ENCODE data around the gene C4B.
"Not testable (repeated sequence)": the region's sequence is repeated elsewhere in the genome, so short reads cannot be mapped to it uniquely, and the experiment has no call there.

The C4B gene

DNA sequence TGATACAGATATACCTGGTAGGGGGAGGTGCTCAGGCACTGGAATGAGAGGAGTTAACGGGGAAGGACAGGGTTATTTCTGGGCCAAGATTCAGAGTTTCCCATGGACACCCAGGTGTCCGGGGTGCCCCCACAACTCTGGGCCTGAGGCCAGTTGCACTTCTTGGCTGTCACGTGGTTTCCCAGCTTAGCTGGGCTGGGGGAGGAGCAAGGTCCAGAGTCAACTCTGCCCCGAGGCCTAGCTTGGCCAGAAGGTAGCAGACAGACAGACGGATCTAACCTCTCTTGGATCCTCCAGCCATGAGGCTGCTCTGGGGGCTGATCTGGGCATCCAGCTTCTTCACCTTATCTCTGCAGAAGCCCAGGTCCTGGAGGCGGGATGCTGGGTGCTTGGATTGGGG, at the start of gene C4B:
TSS of gene C4B (plus strand) at position 249 of the 400 bp plus-strand sequence. CDS start at position 300, 51 bp downstream.
- not testable (repeated sequence) for DNase-seq (ENCODE audit: low spot score)

DNA sequence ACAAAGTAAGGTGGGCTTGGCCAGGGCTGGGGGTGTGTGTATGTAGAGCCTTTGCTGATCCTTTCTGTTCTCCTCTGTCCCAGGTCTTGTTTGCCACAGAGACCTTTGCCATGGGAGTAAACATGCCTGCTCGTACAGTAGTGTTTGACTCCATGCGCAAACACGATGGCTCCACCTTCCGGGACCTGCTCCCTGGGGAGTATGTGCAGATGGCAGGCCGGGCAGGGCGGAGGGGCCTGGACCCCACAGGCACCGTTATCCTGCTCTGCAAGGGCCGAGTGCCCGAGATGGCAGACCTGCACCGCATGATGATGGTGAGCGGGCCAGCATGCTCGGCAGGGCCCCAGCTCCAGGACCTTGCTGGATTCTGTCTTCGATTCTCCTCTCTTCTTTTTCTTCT, 48.9 kb upstream of the C4B start:
- DNase-seq (ENCODE audit: low spot score) = no peak

DNA sequence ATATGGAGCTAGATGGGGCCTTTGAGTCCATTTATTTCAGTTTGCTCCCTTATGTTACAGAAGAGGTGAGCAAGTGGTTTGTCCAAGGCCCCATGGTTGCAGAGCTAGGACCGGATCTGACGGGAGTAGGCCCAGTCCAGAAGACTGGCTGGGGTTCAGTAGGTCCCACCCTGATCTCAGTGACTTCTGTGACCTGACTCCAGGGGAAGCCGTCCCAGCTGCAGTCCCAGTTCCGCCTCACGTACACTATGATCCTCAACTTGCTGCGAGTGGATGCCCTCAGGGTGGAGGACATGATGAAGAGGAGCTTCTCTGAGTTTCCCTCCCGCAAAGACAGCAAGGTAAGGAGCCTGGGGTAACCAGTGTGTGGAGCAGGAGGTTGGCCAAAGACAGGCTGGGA, 48.1 kb upstream of the C4B start:
- DNase-seq (ENCODE audit: low spot score) = no peak

DNA sequence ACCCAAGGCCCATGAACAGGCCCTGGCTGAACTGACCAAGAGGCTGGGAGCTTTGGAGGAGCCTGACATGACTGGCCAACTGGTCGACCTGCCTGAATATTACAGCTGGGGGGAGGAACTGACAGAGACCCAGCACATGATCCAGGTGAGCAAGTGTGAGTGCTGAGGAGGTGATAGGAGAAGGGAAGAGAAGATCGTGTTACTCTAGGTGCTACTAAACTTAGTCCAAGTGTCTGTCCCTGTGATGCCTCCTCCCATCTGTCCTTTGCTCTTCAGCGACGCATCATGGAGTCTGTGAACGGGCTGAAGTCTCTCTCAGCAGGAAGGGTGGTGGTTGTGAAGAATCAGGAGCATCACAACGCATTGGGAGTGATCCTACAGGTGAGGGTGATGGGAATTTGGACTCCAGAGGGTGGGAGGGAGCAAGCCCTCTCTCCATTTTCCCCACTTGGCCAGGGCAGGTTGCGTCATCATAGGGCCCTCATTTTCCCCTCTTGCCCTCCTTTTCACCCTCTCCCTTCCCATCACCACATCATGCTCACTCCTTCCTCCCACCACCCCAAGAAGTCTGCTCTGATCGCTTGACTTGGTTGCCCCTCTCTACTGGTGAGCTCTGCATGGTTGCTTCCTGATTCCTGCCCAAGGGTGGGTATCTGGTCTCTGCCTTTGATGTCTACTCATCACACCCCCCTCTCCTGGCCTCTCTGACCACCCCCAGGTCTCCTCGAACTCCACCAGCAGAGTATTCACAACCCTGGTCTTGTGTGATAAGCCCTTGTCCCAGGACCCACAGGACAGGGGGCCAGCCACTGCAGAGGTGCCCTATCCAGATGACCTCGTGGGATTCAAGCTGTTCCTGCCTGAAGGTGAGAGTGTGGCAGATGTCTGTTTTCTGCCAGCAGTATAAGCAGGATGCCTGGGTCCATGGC, 47.3 kb upstream of the C4B start:
- no peak for DNase-seq (ENCODE audit: low spot score)

DNA sequence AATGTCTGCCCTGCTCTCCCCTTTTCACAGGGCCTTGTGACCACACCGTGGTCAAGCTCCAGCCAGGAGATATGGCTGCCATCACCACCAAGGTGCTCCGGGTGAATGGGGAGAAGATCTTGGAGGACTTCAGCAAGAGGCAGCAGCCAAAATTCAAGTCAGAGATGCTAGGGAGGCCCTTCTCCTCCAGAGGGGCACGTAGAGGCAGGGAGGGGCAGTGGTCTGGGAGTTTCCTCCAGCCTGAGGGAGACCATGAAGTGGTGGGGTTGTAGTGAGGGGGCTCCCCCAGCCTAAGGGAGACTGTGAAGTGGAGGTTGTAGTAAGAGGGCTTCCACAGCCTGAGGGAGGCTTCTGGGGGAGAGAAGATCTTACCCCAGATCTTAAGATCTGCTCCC, 46.7 kb upstream of the C4B start:
- DNase-seq (ENCODE audit: low spot score) = no peak

DNA sequence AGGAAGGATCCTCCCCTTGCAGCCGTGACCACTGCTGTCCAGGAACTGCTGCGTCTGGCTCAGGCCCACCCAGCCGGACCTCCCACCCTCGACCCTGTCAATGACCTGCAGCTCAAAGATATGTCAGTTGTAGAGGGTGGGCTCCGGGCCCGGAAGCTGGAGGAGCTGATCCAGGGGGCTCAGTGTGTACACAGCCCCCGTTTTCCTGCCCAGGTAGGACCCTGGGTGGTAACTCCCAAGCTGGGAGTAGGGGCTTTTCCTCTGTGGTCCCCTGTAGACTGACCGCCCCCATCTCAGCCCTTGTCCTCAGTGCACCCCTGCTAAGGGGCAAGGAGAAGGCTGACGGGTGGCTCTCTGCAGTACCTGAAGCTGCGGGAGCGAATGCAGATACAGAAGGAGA, 46.3 kb upstream of the C4B start:
- DNase-seq (ENCODE audit: low spot score) = no peak

DNA sequence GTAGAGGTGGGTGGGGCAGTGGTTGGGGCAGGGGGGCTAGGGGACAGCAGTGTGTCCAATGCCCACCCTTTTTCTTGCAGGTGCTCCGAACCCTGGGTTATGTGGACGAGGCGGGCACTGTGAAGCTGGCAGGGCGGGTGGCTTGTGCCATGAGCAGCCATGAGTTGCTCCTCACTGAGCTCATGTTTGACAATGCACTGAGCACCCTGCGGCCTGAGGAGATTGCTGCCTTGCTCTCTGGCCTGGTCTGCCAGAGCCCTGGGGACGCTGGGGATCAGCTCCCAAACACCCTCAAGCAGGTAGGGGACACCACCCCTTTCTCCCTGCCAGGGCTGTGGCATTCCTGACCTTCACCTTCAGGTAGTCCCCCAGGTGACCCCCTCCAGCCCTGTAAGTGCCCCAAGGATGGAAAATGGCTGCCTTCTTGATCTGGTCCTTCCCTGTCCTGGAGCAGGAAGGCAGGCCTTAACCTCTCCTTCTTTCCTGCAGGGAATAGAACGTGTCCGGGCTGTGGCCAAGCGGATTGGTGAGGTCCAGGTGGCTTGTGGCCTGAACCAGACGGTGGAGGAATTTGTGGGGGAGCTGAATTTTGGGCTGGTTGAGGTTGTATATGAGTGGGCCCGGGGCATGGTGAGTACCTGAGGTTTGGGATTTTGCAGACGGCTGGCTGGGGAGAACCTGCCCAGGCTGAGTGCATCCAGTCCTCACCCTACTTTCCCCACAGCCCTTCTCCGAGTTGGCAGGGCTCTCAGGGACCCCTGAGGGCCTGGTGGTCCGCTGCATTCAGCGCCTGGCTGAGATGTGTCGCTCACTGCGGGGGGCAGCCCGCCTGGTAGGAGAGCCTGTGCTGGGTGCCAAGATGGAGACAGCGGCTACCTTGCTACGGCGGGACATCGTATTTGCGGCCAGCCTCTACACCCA, 45.5 kb upstream of the C4B start:
- DNase-seq (ENCODE audit: low spot score) = no peak

DNA sequence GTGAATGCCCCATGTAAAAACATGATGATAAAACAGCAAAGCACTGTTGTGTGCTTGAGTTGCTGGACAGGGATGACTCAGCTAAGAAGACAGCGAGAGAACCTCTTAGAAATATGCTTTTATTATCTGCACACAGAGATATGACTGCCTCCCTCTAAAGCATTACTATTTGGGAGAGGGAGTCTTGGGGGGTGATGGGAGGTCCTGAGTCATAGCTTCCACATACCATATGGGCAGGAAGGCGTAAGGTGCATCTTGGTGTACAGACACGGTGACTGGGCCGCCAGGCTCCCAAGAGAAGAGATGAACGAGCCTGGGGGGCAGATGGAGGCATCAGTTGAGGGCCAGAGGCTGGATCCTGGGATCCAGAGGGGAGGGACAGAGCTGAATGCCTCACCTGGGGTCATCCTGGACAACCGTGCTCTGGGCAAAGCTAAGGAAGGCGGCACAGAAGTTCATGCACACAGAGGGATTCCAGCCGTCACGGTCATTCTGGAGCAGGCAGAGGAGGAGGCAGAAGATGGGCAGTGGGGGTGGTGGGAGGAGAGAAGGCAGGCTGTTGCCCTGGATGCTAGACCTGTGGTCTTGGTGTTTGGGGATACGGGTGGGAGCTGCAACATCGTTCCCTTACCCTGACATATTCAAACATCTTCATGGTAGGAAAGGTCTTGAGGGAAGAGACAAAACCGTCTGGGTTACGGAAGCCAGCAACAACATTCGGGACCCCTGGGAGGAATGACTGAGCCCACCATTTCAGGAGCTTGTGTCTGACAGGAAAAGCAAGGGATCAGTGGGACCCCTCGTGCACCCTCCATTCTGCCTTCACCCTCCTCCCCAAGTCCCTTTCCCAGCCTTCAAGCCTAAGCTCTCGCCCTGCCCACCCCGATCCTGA, 44.6 kb upstream of the C4B start:
- DNase-seq (ENCODE audit: low spot score) = no peak

DNA sequence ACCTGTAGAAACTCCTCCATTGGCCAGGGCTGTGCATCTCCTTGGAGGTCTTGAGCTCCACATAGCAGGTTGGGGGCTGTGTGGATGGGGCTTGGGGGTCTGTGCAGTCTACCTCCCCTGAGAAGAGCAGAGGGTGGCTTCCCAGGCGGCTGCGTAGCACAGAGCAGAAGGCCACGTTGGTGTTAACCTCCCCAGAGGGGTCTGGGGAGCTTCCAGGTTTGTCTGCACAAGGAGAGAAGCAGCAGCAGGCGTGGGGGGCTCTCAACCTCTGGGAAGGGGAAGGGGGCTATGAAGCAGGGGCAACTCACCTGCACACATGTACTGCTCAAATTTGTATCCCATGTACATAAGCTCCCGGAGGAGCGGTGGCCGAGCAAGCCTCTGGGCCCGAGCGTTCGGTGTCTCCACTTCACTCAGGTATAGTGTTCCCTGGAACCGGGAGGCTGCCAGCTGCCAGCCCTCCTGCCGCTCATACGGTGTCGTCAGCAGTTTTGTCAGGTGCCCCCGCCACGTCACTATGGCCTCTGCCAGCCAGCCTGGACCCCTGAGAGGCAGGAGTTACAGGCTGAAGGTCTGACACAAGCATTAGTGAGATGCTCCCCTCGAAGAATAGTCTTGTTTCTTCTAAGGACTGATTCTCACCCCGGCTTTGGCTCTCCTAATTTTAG, 43.9 kb upstream of the C4B start:
- DNase-seq (ENCODE audit: low spot score) = no peak

DNA sequence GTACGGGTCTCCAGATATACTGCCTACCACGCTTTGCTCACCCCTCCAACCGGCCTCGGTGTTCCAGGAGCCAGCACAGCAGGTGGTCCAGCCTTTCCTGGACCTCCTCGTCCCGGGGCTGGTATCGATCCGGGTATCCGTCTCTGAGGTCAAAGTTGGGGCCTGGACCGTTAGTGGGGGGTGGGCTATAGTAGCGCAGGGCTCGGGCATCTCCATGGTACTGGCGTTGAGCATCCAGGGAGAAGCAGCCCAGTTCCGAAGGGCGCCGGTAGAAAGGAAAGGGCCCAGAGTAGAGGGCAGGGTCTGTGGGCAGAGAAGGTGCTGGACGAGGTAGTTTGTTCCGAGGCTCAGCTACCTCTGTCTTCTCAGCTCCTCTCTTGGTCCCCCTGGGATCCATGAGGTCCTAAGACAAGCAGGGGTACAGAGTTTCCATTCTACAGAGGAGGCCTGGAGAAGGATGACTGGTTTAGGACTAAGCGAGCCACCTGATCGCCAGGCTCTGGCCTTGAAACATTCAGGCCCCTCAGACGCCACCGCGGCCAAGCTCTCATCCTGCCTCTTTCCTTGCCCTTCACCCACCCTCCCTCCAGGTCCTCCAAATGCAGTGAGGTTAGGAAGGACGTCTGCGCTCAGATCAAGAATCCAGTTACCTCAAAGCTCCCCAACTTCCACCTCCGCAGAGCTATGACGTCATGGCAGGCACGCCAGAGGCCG, 43.2 kb upstream of the C4B start:
- no peak for DNase-seq (ENCODE audit: low spot score)

DNA sequence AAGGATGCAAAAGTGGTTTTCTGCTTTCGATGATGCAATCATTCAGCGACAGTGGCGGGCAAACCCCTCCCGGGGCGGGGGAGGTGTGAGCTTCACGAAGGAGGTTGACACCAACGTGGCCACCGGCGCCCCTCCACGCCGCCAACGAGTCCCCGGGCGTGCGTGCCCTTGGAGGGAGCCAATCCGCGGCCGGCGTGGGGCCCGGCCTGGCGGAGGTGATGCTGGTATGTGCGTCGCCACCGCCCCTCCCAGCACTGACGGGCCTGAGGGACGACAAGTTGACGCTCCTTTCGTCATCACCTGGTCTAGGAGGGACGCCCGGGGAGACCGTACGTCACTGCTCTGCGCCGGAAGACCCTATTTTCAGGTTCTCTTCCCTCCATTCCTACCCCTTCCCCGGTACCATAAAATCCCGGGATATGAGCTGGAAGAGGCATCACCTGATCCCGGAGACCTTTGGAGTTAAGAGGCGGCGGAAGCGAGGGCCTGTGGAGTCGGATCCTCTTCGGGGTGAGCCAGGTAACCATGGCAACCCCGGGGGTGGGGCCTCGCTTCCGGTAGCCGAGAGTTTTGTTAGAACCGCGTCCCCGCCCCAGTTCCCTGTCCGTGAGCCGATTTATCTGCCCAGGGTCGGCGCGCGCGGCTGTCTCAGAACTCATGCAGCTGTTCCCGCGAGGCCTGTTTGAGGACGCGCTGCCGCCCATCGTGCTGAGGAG, 42.4 kb upstream of the C4B start, which contains the start of gene DXO:
TSS of gene DXO (minus strand) at position 146 of the 716 bp plus-strand sequence. CDS start 463 bp downstream, outside the sequence.
- peak; percentile 98 for DNase-seq (ENCODE audit: low spot score)

DNA sequence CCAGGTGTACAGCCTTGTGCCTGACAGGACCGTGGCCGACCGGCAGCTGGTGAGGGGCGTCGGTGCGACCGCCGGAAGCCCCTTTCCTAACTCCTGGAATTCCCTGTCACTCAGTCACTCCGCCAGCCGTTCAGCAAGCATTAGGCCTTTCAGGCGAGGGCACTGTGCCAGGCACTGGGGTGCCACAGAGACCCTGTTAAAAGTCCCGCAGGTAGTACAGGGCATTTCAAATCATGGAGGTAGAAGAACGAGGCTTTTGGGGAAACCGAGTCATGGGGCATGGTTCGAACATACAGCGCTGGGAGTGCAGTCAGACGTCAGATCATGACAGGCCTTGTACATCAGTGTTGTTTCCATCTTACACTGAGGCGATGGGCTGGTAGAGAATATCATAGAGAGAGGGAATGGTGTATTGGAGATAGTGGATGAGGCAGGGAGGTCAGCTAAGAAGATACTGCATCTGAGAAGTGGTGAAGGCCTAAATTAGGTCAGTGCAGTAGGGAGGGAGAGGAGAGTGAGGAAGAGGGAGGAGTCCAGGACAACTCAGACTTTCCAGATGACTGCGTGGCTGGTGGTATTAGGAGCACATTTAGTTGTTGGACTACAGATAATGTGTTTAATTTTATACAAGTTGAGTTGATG, 41.8 kb upstream of the C4B start:
- DNase-seq (ENCODE audit: low spot score) = peak; percentile 66

DNA sequence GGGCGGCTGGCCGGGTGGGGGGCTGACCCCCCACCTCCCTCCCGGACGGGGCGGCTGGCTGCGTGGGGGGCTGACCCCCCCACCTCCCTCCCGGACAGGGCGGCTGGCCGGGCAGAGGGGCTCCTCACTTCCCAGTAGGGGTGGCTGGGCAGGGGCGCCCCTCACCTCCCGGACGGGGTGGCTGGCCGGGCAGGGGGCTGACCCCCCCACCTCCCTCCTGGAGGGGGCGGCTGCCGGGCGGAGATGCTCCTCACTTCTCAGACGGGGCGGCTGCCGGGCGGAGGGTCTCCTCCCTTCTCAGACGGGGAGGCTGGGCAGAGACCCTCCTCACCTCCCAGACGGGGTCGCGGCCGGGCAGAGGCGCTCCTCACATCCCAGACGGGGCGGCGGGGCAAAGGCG, 38.5 kb upstream of the C4B start:
- not testable (repeated sequence) for DNase-seq (ENCODE audit: low spot score)

DNA sequence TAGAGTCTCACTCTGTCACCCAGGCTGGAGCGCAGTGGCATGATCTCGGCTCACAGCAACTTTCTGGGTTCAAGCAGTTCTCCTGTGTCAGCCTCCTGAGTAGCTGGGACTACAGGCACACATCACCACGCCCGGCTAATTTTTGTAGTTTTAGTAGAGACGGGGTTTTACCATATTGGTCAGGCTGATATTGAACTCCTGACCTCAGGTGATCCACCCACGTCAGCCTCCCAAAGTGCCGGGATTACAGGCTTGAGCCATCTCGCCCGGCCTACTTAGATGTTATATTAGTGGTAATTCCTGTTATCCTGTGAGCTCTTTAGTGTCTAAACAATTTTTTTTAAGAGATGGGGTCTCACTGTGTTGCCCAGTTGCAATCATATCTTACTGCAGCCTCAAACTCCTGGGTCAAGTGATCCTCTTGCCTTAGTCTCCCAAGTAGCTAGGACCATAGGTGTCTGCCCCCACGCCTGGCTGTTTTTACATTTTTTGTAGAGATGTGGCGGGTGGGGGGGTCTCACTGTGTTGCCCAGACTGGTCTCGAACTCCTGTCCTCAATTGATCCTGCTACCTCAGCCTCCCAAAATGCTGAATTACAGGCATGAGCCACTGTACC, 36.7 kb upstream of the C4B start:
- DNase-seq (ENCODE audit: low spot score) = no peak

DNA sequence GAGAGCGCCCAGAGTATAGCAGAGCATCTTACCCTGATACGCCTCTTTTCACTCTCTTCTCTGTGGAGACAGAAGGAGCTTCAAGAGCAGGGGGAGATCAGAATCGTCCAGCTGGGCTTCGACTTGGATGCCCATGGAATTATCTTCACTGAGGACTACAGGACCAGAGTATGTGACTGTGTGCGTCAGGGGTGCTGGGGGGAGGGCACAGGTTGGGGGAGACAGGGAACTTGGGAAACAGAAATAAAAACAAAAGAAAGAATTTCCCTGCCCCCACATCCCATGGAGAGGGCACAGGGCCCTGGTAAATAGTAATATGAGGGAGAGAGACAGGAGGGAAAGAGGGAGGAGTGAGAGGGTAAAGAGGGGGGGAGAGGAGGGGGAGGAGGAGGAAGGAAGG, 35.8 kb upstream of the C4B start:
- no peak for DNase-seq (ENCODE audit: low spot score)

DNA sequence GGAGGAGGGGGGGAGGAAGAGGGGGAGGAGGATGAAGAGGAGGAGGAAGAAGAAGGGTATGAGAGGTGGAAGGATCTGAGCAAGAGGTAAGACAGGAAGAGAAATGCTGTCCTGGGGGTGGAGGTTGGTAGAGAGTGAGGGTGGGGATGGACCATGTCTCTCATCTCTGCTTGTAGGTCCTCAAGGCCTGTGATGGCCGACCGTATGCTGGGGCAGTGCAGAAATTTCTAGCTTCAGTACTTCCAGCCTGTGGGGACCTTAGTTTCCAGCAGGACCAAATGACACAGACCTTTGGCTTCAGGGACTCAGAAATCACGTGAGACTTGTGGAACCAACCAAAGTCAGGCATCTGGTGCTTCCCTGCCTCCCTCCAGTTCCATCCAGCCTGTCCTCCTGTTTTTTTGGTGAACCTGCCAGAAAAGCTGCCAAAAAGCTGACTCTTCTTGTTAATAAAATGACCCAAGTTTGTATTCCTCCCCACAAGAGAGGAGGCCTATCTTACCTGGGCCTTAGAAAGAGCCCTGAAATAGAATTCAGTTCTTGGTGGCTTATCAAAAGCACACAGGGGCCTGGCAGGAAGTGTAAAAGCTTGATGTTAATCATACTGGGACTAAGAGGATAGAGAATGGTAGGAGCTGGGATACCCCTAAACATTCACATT, 35.2 kb upstream of the C4B start:
- no peak for DNase-seq (ENCODE audit: low spot score)

DNA sequence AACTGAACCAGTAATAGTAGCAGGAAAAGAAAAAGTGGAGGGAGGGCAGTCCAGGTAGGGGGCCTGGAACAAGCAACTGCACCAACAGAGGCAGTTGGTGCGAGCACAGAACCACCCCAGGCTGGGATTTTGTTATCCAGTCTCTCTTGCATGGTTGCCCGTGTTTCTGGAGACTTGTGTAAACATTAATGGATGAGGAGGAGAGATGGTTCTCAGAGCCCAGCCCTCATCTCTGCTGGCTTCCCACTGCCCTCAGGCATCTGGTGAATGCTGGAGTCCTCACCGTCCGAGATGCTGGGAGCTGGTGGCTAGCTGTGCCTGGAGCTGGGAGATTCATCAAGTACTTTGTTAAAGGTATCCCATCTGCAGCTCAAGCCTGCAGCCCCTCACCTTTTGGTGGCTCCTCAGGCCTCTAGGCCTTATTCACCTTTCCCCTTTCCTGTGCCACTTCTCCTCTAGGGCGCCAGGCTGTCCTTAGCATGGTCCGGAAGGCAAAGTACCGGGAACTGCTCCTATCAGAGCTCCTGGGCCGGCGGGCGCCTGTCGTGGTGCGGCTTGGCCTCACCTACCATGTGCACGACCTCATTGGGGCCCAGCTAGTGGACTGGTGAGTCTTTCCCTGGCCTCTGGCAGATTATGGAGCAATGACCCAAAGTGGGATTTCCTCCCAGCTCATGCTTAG, 34.3 kb upstream of the C4B start:
- not testable (repeated sequence) for DNase-seq (ENCODE audit: low spot score)

DNA sequence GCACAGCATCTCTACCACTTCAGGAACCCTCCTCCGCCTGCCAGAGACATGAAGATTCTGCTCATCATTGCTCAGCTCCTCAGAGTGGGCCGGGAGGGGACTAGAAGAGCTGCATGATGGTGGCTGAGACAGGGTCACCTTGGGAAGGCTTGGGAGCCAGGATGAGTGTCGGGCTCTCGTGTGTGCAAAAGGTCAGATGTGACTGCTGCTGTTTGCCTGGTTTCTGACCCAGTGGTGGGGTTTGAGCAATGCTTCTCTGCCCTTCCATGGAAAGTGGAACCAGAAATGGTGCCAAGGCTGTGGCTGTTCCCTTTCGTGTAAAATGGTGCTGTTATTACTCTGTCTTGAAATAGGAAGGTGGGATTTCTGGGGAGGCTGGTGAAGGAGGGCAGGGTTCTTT, 33.6 kb upstream of the C4B start:
- not testable (repeated sequence) for DNase-seq (ENCODE audit: low spot score)

Measured in AG20443 (cell line).